ENCODE data around the gene EPHA6.

EPHA6 gene

DNA sequence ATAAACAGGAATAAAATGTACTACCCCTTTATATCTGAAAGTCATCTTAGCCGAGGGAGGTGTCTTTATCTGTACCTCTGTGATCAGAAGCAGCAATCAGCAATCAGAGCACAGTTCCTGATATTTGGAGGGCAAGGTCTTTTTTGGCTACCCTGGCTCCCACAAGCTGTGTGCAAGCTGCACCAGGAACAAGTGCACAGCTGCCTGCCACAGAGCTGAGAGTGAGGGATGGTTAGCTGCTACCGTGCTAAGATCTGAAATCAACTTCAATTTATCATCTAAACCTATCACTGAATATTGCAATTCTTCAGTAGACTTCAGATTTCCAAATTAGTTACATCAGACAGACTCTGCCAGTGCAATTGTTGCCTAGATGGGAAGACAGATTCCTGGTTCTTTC lies 545.6 kb downstream of the EPHA6 start:
- no peak for DNase-seq (ENCODE audit: low read depth, low spot score)
- in situ Hi-C loops (cut with HindIII; ENCODE audit: low sequenced_read_pairs) = no loop called here
- TF ChIP-seq, protein P1, sequence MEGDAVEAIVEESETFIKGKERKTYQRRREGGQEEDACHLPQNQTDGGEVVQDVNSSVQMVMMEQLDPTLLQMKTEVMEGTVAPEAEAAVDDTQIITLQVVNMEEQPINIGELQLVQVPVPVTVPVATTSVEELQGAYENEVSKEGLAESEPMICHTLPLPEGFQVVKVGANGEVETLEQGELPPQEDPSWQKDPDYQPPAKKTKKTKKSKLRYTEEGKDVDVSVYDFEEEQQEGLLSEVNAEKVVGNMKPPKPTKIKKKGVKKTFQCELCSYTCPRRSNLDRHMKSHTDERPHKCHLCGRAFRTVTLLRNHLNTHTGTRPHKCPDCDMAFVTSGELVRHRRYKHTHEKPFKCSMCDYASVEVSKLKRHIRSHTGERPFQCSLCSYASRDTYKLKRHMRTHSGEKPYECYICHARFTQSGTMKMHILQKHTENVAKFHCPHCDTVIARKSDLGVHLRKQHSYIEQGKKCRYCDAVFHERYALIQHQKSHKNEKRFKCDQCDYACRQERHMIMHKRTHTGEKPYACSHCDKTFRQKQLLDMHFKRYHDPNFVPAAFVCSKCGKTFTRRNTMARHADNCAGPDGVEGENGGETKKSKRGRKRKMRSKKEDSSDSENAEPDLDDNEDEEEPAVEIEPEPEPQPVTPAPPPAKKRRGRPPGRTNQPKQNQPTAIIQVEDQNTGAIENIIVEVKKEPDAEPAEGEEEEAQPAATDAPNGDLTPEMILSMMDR (IDR thresholded peaks at IDR 0.05; ENCODE audit: low read depth, low read length) = no peak

DNA sequence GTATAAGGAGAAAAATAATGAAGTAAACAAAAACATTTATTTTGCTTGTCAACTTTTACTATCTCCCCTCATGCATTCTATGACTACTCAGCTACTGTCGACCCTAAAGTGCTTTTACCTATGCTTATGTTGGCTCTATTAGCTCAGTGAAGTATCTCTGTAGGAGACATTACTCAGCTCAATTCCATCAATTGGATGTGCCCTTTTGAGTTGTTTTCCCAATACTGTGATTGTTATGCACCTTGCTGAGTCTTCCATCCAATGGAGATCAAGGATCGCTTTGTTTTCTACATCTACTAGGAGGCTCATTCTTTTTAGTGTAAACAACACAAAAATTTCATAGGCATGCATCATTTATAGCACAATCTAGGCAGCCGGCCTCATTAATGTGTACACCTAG lies 546.4 kb downstream of the EPHA6 start:
- in situ Hi-C loops (cut with HindIII; ENCODE audit: low sequenced_read_pairs) = no loop called here
- DNase-seq (ENCODE audit: low read depth, low spot score) = no peak
- H3K4me3 ChIP-seq (ENCODE audit: low read depth, low read length) = no peak overlapping the region
- TF ChIP-seq, protein P1 (IDR thresholded peaks at IDR 0.05; ENCODE audit: low read depth, low read length) = no peak

More for the DNA sequence above, 545.6 kb downstream of the EPHA6 start:
- no peak overlapping the region for H3K4me3 ChIP-seq (ENCODE audit: low read depth, low read length)

DNA sequence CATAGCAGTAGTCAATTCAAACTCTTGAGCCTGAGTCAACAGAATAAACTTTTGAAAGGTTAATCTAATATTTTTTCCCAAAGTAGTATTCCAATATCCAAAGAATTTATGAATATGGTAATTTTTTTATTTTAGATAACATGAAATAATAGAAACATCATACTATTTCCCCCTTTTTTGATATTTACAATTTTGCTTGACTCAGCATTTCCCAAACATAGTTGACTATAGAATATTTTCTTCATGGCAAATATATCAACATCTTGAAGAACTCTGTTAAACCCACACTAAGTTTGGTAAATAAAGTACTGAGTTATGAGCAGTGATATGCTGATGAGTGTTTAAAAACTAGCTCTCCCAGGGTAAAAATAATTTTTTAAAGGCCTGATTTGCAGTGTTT lies 570.2 kb downstream of the EPHA6 start:
- DNase-seq (ENCODE audit: low read depth, low spot score) = no peak
- TF ChIP-seq, protein P1 (IDR thresholded peaks at IDR 0.05; ENCODE audit: low read depth, low read length) = no peak
- in situ Hi-C loops (cut with HindIII; ENCODE audit: low sequenced_read_pairs) = no loop called here
- H3K4me3 ChIP-seq (ENCODE audit: low read depth, low read length) = no peak overlapping the region

DNA sequence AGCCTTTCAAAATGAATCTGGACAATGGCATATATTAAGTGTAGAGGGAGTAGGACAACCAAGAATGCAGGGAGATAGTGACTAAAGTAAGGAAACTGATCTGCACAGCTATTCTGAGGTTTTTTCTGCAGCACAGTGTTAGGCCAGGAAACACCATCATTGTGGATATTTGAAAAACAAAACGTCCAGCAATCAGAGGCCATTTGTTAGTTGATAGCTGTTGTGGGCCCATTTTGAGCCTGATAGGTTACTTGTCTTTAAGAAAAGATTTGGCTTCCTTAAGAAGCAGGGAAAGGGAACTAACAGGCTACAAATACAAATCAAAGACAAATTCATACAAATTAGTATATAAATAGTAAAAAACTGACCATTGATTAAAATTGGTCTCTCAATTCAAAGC lies 574.4 kb downstream of the EPHA6 start:
- no peak for DNase-seq (ENCODE audit: low read depth, low spot score)
- in situ Hi-C loops (cut with HindIII; ENCODE audit: low sequenced_read_pairs) = no loop called here
- no peak overlapping the region for H3K4me3 ChIP-seq (ENCODE audit: low read depth, low read length)
- TF ChIP-seq, protein P1 (IDR thresholded peaks at IDR 0.05; ENCODE audit: low read depth, low read length) = no peak

DNA sequence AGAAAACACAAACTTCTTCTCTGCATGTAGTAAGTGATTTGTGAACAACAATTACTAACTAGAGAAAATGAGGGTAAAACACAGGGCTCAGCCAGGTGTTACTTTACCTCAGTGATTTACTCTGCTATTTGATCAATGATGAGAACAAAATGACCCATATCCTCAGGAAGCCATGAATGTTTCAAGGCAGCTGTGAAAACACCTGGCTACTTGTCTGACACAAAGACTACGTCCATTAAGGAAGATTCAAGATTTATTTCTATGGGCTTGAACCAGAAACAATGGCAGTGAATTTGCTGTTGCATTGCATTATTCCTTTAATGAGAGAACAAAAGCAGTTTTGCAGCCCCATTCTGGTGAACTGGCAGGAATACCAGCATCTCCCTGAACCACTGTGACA lies 575.5 kb downstream of the EPHA6 start:
- TF ChIP-seq, protein P1 (IDR thresholded peaks at IDR 0.05; ENCODE audit: low read depth, low read length) = no peak
- in situ Hi-C loops (cut with HindIII; ENCODE audit: low sequenced_read_pairs) = no loop called here

DNA sequence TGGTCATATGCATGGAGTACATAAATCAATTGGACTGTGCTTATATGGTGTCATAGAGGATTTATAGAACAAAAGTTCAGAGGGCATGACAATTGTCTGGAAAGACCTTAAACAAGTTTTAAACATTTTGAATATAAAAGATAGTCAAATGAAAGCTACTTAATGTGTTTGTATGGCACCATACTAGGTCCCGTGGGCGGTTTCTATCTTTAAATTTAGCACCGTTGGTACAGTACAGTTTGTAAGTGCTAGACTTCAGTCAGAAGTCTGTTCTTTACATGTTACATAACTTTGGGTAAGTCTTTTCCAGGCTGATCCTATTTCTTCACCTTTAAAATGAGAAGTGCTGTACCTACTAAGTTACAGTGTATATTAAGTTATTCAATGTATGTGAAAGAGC lies 576.8 kb downstream of the EPHA6 start:
- in situ Hi-C loops (cut with HindIII; ENCODE audit: low sequenced_read_pairs) = no loop called here
- no peak for DNase-seq (ENCODE audit: low read depth, low spot score)
- no peak overlapping the region for H3K4me3 ChIP-seq (ENCODE audit: low read depth, low read length)
- TF ChIP-seq, protein P1 (IDR thresholded peaks at IDR 0.05; ENCODE audit: low read depth, low read length) = no peak

More for the DNA sequence above, 575.5 kb downstream of the EPHA6 start:
- DNase-seq (ENCODE audit: low read depth, low spot score) = no peak
- H3K4me3 ChIP-seq (ENCODE audit: low read depth, low read length) = no peak overlapping the region

DNA sequence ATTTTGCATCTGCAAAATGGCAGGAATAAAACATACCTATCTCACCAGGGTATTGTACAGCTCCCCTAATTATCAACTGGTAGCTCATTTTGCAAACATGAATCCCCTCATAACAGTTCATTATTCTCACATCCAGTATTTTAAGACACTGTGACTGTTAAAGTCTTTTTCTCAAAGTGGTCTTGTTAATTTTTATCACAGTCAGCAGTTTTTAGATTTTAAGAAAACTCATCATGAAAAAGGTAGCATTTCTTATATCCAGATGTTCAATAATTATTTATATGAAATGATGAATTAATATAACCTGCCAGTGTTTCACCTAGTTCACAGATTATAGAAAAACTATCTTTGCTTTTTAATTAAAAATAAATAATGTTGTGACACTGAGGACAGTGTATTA lies 595.2 kb downstream of the EPHA6 start:
- in situ Hi-C loops (cut with HindIII; ENCODE audit: low sequenced_read_pairs) = no loop called here
- TF ChIP-seq, protein P1 (IDR thresholded peaks at IDR 0.05; ENCODE audit: low read depth, low read length) = no peak
- H3K4me3 ChIP-seq (ENCODE audit: low read depth, low read length) = no peak overlapping the region
- DNase-seq (ENCODE audit: low read depth, low spot score) = no peak
